GM10847 (cell line): Measurements from ENCODE around the gene SUGP2.

ENCODE experiments used
- POLR2A ChIP-seq: IDR thresholded peaks from 2 replicates; pipeline ENCODE4 v1.6.1; 2011; ENCODE audit not compliant: insufficient read length; ENCODE audit errors: extremely low read depth

The SUGP2 gene

DNA sequence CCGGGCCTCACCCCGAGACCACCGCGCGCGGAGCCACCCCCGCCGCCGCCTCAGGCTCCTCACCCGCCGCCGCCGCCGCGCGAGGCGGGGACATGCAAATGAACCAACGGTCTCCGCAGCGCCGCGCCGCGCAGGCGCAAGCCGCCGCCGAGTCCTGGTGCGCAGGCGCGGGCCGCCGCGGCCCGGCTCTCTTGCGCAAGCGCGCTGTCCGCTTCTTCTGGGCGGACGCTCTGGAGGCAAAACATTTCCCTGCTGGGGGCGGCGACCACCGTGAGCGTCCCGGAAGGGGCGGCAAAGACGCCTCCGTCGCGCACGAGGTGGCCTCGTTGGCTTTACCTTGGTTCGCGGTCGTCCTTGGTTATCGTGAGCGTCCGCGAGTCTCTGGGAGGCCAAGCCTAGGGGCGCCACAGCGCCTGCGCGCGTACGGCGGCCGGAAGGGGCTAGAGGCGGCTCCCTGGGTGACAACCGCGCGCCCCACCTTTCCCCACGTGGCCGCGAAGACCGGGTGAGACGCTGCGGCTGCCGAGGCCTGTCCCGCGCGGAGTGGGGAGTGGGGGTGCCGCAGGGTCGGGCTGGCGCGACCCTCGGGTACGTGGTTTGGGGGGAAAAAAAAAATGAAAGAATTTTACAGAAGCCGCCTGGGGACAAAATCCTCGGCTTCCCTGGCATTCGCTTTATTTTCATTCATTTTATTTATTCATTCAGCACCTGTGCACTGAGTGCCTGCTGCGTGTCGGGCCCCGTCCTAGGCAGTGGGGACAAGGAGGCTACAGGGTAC lies at the start of gene SUGP2, which contains the start of gene ARMC6:
TSS of gene SUGP2 (minus strand) at position 92 of the 778 bp plus-strand sequence. CDS start 2,446 bp downstream, outside the sequence.
TSS of gene ARMC6 (plus strand) at position 178 of the 778 bp plus-strand sequence. CDS start 607 bp downstream, outside the sequence.
- peak; percentile 66 for TF ChIP-seq POLR2A

- no peak for TF ChIP-seq POLR2A
These were observed 48.4 kb upstream of the SUGP2 start for GRCh38 chr19:19081642-19082151.

DNA sequence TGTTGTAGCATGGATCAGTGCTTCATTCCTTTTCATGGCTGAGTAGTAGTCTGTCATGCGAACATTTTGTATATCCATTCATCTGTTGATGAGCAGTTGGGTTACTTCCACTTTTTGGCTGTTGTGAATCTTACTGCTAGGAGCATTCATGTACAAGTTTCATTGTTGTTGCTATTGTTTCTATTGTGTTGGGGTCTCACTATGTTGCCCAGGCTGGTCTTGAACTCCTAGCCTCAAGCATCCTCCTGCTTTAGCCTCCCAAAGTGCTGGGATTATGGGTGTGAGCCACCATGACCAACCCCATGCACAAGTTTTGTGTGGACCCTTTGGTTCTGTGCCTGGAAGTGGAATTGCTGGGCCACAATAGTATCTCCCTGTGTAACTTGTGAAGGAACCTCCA lies 46.3 kb upstream of the SUGP2 start:
- no peak for TF ChIP-seq POLR2A

DNA sequence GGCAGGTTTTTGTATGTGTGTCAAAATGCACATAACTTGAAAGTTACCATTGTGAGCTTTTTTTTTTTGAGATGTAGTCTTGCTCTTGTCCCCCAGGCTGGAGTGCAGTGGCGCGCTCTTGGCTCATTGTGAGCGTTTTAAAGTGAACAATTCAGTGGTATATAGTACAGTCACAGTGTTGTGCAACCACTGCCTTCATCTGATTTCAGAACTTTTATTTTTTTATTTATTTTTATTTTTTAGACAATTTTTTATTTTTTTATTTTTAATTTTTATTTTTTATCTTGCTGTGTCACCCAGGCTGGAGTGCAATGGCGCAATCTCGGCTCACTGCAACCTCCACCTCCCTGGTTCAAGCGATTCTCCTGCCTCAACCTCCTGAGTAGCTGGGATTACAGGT lies 45.5 kb upstream of the SUGP2 start:
- no peak for TF ChIP-seq POLR2A

DNA sequence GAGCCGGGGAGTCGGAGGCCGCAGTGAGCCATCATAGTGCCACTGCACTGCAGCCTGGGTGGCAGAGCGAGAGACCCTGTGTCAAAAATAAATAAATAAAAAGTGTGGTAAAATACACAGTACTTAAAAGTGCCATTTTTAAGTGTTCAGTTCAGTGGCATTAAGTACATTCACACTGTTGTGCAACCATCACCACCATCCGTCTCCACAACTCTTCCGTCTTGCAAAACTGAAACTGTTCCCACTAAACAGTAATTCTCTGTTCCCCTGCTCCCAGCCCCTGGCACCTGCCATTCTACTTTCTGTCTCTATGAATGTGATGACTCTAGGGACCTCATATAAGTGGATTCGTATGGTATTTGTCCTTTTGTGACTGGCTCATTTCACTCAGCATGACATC lies 43.8 kb upstream of the SUGP2 start:
- no peak for TF ChIP-seq POLR2A

GRCh38 chr19:19076476-19076875 lies 43.2 kb upstream of the SUGP2 start:
- no peak for TF ChIP-seq POLR2A

DNA sequence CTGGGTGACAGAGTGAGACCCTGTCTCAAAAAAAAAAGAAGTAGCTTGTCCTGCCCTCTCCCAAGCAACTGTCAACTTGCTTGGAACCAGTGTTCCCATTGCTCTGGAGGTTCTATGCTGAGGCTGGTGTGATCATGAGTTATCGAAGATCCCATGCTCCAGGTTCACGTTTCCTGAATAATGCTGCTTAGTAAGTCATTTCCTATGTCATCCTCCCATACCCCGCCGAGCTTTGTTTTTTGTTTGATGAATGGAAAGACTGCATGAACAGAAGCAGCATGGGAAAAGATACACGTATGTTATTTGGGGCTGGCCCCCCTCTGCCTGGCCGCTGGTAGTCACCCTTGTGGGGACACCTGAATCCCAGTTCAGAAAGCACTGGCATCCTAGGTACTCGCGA lies 41.8 kb upstream of the SUGP2 start:
- no peak for TF ChIP-seq POLR2A

GRCh38 chr19:19074196-19074882 lies 41.0 kb upstream of the SUGP2 start:
- no peak for TF ChIP-seq POLR2A

DNA sequence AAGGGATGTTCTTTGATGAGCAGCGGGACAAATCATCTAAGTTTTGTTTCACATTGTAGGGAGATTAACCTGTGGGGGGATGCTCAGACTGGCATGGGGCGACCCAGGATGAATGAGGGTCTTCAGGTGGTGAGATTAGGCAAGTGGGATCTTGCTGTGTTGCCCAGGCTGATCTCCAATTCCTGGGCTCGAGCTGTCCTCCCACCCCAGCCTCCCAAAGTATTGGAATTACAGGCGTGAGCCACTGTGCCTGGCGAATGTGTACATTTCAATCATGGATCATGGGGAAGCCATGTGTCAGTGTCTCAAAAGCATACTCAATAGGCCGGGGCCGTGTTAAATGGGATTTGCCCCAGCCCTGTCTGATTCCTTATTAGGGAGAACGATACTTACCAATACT lies 38.6 kb upstream of the SUGP2 start:
- TF ChIP-seq POLR2A, result no peak

GRCh38 chr19:19068659-19069654 lies 35.6 kb upstream of the SUGP2 start:
- TF ChIP-seq POLR2A, result no peak

GRCh38 chr19:19067276-19068072 lies 34.2 kb upstream of the SUGP2 start:
- no peak for TF ChIP-seq POLR2A

GRCh38 chr19:19064811-19065745 lies 31.8 kb upstream of the SUGP2 start:
- TF ChIP-seq POLR2A, result no peak

DNA sequence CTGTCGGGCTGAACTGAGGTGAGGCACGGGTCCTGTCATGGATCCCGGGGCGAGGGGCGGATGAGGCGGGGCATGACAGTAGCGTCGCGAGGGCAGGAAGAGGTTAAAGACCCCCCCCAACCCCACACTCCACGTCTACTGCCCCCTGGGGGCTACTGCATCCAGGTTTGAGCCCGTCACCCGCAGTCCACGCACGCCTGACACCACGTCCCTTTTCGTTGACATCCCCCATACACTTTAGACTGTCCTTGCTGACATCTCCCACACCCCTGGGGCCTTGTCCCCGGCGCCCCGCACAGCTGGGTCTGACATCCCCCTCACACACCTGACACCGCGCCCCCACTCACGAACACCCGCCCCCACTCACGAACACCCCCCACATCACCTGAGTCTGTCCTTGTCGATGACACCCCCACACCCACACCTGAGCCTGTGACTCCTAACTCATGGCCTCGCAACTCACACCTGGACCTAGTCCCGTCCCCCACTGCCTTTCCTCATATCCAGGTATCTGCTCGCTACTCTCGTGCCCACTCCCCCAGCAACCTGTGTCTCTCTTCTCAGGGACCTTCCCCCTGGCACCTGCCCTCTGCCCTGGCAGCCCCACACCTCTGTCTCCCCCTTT lies 30.9 kb upstream of the SUGP2 start:
- no peak for TF ChIP-seq POLR2A
